Neural cell (in vitro differentiated cells): ENCODE data around the gene FAM120C. TPM values are rescaled to one million over a fixed set of nuclear protein-coding genes. Genes with fewer than 3 reads are reported as not detected.

Experiments used
- H2AFZ ChIP-seq: fragments of 200-600, 300-800 bp; sonication (generic), shearing (Covaris generic); 2 replicates; pipeline ENCODE4 v1.6.0; 2014; ENCODE audit warnings: low read depth, mild to moderate bottlenecking, antibody characterized with exemption, low read length, moderate library complexity
- H3F3A ChIP-seq: fragments of 200-600 bp; shearing (Covaris generic); 2 replicates; pipeline ENCODE4 v1.6.1; 2016; ENCODE audit warnings: mild to moderate bottlenecking, moderate library complexity, mixed read lengths, antibody characterized with exemption, low read length; ENCODE audit not compliant: insufficient read depth, poor library complexity, severe bottlenecking
- H3K27ac ChIP-seq: fragments of 200-600, 300-800 bp; sonication (generic), shearing (Covaris generic); 2 replicates; pipeline ENCODE4 v1.5.1; 2014; ENCODE audit warnings: mild to moderate bottlenecking, low read length, moderate library complexity
- H3K27me3 ChIP-seq: fragments of 300-800, 200-600 bp; sonication (generic), shearing (Covaris generic); 2 replicates; pipeline ENCODE4 v1.6.0; 2014; ENCODE audit warnings: mild to moderate bottlenecking, low read depth, low read length, moderate library complexity; ENCODE audit not compliant: insufficient read depth
- H3K36me3 ChIP-seq: fragments of 300-800, 200-600 bp; sonication (generic), shearing (Covaris generic); 2 replicates; pipeline ENCODE4 v1.5.1; 2014; ENCODE audit warnings: mild to moderate bottlenecking, antibody characterized with exemption, low read length, moderate library complexity; ENCODE audit not compliant: insufficient read depth
- H3K4me2 ChIP-seq: fragments of 300-800, 200-600 bp; sonication (generic), shearing (Covaris generic); 2 replicates; pipeline ENCODE4 v1.6.0; 2014; ENCODE audit warnings: mild to moderate bottlenecking, low read length
- H3K4me3 ChIP-seq: fragments of 300-800, 200-600 bp; sonication (generic), shearing (Covaris generic); 2 replicates; pipeline ENCODE4 v1.5.1; 2014; ENCODE audit warnings: mild to moderate bottlenecking, low read length, moderate library complexity
- H3K79me2 ChIP-seq: fragments of 200-600 bp; shearing (Covaris generic); replicated peaks from 2 replicates; pipeline ENCODE4 v1.6.0; 2014; ENCODE audit warnings: mild to moderate bottlenecking, low read length, moderate library complexity; ENCODE audit not compliant: insufficient read depth
- H3K9ac ChIP-seq: fragments of 300-800, 200-600 bp; sonication (generic), shearing (Covaris generic); 2 replicates; pipeline ENCODE4 v1.6.1; 2016; ENCODE audit warnings: mild to moderate bottlenecking, low read length, mixed read lengths
- H3K9me2 ChIP-seq: fragments of 200-600 bp; shearing (Covaris generic); 2 replicates; pipeline ENCODE4 v1.6.1; 2016; ENCODE audit warnings: mild to moderate bottlenecking, low read length, mixed read lengths; ENCODE audit not compliant: insufficient read depth
- H3K9me3 ChIP-seq: fragments of 200-600, 300-800 bp; sonication (generic), shearing (Covaris generic); 2 replicates; pipeline ENCODE4 v1.6.1; 2016; ENCODE audit warnings: mild to moderate bottlenecking, mixed run types, low read length, moderate library complexity, mixed read lengths
- H4K20me1 ChIP-seq: fragments of 200-600 bp; shearing (Covaris generic); 2 replicates; pipeline ENCODE4 v1.6.1; 2016; ENCODE audit warnings: mild to moderate bottlenecking, mixed run types; ENCODE audit not compliant: insufficient read depth
- EP300 ChIP-seq: fragments of 450-650 bp; conservative IDR thresholded peaks from 2 replicates; pipeline ENCODE4 v1.6.1; 2014; ENCODE audit warnings: antibody characterized with exemption, mild to moderate bottlenecking, moderate library complexity; ENCODE audit not compliant: poor library complexity, severe bottlenecking
- EZH2 ChIP-seq: fragments of 200-600, 300-800 bp; shearing (Covaris generic), sonication (generic); IDR thresholded peaks from 2 replicates; pipeline ENCODE4 v1.6.1; 2014; ENCODE audit warnings: antibody characterized with exemption, low read length, borderline replicate concordance, mild to moderate bottlenecking; ENCODE audit not compliant: insufficient read depth, poor library complexity, severe bottlenecking
- MXI1 ChIP-seq: fragments of 450-650 bp; conservative IDR thresholded peaks from 2 replicates; pipeline ENCODE4 v1.6.1; 2014; ENCODE audit warnings: antibody characterized with exemption, mild to moderate bottlenecking; ENCODE audit not compliant: poor library complexity, severe bottlenecking
- POLR2AphosphoS5 ChIP-seq: IDR thresholded peaks from 2 replicates; pipeline ENCODE4 v1.6.1; 2012
- RAD21 ChIP-seq: fragments of 450-650 bp; conservative IDR thresholded peaks from 2 replicates; pipeline ENCODE4 v1.6.1; 2014; ENCODE audit warnings: antibody characterized with exemption, mild to moderate bottlenecking, moderate library complexity
- SMC3 ChIP-seq: fragments of 450-650 bp; conservative IDR thresholded peaks from 2 replicates; pipeline ENCODE4 v1.6.1; 2014; ENCODE audit warnings: antibody characterized with exemption, mild to moderate bottlenecking, moderate library complexity; ENCODE audit not compliant: poor library complexity
- TAF1 ChIP-seq: IDR thresholded peaks from 2 replicates; pipeline ENCODE4 v1.6.1; 2012; ENCODE audit warnings: low read depth
- polyA plus RNA-seq: library from polyadenylated mRNA; depleted of rRNA; stranded (reverse); fragments of >200 nt; gene quantifications from 2 replicates; pipeline ENCODE4 v1.2.3, GENCODE V29; 2014
- TF ChIP-seq, protein P1 (sequence below): IDR thresholded peaks from 2 replicates; pipeline ENCODE4 v1.6.1; 2012; ENCODE audit warnings: borderline replicate concordance
- TF ChIP-seq, protein P2 (sequence below): fragments of 450-650 bp; IDR thresholded peaks from 2 replicates; pipeline ENCODE4 v1.5.1; 2014; ENCODE audit warnings: antibody characterized with exemption, mild to moderate bottlenecking, moderate library complexity; ENCODE audit not compliant: poor library complexity, severe bottlenecking

Gene FAM120C
- polyA plus RNA-seq, 1 donor from 2014 or later, result 2.5 TPM

DNA sequence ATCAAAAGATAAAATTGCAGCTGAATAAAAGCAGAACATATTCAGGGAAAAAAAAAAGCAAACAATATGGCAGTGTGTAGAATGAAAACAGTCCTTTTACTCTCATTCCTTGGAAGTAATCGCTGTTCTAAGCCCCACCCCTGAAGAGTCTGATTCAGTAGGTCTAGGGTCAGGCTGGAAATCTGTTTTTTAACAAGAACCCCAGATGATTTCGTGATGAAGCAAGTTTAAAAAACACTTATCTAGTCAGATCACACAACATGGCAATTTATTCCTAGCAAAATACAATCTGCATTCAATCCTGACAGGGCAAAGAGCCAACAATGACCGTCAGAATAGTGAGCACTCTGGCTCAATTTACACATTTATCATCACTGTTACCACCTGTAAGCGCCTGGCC, 16.1 kb downstream of the FAM120C start:
- Histone ChIP-seq H3K79me2 (no peaks in the 10 kb centered on the region), H3K27me3 (no peaks in the 10 kb centered on the region), H3K4me3 (no peak overlapping the region), H3K9ac (no peak overlapping the region), H3K36me3 (no peaks in the 10 kb centered on the region), H3K9me2 (no peaks in the 10 kb centered on the region), H2AFZ (no peak overlapping the region), H3F3A (no peaks in the 10 kb centered on the region), H3K9me3 (no peaks in the 10 kb centered on the region), H3K4me2 (no peak overlapping the region), H3K27ac (no peak overlapping the region), H4K20me1 (no peaks in the 10 kb centered on the region)
- TF ChIP-seq, protein P1, sequence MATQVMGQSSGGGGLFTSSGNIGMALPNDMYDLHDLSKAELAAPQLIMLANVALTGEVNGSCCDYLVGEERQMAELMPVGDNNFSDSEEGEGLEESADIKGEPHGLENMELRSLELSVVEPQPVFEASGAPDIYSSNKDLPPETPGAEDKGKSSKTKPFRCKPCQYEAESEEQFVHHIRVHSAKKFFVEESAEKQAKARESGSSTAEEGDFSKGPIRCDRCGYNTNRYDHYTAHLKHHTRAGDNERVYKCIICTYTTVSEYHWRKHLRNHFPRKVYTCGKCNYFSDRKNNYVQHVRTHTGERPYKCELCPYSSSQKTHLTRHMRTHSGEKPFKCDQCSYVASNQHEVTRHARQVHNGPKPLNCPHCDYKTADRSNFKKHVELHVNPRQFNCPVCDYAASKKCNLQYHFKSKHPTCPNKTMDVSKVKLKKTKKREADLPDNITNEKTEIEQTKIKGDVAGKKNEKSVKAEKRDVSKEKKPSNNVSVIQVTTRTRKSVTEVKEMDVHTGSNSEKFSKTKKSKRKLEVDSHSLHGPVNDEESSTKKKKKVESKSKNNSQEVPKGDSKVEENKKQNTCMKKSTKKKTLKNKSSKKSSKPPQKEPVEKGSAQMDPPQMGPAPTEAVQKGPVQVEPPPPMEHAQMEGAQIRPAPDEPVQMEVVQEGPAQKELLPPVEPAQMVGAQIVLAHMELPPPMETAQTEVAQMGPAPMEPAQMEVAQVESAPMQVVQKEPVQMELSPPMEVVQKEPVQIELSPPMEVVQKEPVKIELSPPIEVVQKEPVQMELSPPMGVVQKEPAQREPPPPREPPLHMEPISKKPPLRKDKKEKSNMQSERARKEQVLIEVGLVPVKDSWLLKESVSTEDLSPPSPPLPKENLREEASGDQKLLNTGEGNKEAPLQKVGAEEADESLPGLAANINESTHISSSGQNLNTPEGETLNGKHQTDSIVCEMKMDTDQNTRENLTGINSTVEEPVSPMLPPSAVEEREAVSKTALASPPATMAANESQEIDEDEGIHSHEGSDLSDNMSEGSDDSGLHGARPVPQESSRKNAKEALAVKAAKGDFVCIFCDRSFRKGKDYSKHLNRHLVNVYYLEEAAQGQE, result no peak
- TF ChIP-seq EZH2 (no peak), TAF1 (no peak), RAD21 (no peak)

DNA sequence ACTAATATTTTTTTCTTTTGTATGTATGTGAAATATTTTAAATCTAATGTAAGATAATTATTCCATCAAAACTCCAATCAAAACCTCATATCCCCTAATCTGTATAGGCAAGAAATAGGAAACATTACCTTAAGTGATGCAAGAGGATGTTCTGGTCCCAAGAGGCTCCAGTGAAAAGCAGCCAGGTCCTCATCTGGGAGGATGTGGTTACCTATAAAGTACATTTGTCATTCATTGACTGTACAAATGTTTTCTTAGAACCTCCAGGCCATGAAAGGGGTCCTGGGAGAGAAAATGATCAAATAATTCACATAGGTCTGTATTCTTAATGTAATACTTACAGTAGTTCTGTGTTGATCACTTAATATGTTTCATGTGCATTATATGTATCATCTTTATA, 25.5 kb downstream of the FAM120C start:
- H4K20me1 ChIP-seq, result no peaks in the 10 kb centered on the region
- no peaks in the 10 kb centered on the region for H3K9me2 ChIP-seq
- H3K4me3 ChIP-seq, result no peak overlapping the region
- H3K36me3 ChIP-seq, result no peaks in the 10 kb centered on the region
- no peak overlapping the region for H3K4me2 ChIP-seq
- H3K9me3 ChIP-seq, result no peaks in the 10 kb centered on the region
- no peak overlapping the region for H3K27ac ChIP-seq
- H2AFZ ChIP-seq, result no peak overlapping the region
- H3K79me2 ChIP-seq, result no peaks in the 10 kb centered on the region
- H3K9ac ChIP-seq, result no peak overlapping the region
- TF ChIP-seq POLR2AphosphoS5 (no peak), SMC3 (no peak)
- H3K27me3 ChIP-seq, result no peaks in the 10 kb centered on the region
- no peaks in the 10 kb centered on the region for H3F3A ChIP-seq

DNA sequence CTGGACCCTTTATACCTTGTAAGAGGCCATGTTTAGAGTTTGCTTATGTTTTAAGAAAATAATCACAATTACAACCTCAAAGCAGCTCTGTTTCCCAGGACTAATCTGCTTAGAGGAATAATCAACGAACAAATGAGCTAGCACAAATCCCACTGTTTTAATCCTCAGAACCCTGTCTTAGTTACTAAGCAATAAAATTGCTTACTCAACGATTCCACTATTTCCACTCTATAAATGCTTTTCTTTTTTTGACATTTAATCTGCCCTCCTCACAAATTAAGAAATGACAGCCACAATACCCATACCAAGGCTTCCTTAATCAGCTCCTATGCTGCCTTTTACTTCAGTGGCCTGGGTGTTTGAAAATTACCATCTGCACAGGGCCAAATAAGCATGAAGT, 48.8 kb downstream of the FAM120C start:
- H4K20me1 ChIP-seq, result no peaks in the 10 kb centered on the region
- no peaks in the 10 kb centered on the region for H3K9me2 ChIP-seq
- H3K27ac ChIP-seq, result no peak overlapping the region
- no peaks in the 10 kb centered on the region for H3K79me2 ChIP-seq
- TF ChIP-seq SMC3 (no peak), TAF1 (no peak), EP300 (no peak), POLR2AphosphoS5 (no peak), MXI1 (no peak), RAD21 (no peak), EZH2 (no peak)
- TF ChIP-seq, protein P1, result no peak
- TF ChIP-seq, protein P2, sequence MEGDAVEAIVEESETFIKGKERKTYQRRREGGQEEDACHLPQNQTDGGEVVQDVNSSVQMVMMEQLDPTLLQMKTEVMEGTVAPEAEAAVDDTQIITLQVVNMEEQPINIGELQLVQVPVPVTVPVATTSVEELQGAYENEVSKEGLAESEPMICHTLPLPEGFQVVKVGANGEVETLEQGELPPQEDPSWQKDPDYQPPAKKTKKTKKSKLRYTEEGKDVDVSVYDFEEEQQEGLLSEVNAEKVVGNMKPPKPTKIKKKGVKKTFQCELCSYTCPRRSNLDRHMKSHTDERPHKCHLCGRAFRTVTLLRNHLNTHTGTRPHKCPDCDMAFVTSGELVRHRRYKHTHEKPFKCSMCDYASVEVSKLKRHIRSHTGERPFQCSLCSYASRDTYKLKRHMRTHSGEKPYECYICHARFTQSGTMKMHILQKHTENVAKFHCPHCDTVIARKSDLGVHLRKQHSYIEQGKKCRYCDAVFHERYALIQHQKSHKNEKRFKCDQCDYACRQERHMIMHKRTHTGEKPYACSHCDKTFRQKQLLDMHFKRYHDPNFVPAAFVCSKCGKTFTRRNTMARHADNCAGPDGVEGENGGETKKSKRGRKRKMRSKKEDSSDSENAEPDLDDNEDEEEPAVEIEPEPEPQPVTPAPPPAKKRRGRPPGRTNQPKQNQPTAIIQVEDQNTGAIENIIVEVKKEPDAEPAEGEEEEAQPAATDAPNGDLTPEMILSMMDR, result no peak
- no peak overlapping the region for H3K4me3 ChIP-seq
- H3K9ac ChIP-seq, result no peak overlapping the region
- H2AFZ ChIP-seq, result no peak overlapping the region
- no peaks in the 10 kb centered on the region for H3K27me3 ChIP-seq
- no peaks in the 10 kb centered on the region for H3K9me3 ChIP-seq
- no peak overlapping the region for H3K4me2 ChIP-seq
- H3F3A ChIP-seq, result no peaks in the 10 kb centered on the region
- H3K36me3 ChIP-seq, result no peaks in the 10 kb centered on the region
